Activated CD4-positive, CD25-positive, alpha-beta regulatory T cell treated with anti-CD3 and anti-CD28 coated beads, Interleukin-2, amount 50 U/mL, for 16 hours (primary cell): ENCODE results near the gene DISP2.

Experiments
- DNase-seq: peaks from one replicate; pipeline ENCODE4 v3.0.0-alpha.2; 2020; ENCODE audit warnings: low read depth, low spot score

DISP2 gene

DNA sequence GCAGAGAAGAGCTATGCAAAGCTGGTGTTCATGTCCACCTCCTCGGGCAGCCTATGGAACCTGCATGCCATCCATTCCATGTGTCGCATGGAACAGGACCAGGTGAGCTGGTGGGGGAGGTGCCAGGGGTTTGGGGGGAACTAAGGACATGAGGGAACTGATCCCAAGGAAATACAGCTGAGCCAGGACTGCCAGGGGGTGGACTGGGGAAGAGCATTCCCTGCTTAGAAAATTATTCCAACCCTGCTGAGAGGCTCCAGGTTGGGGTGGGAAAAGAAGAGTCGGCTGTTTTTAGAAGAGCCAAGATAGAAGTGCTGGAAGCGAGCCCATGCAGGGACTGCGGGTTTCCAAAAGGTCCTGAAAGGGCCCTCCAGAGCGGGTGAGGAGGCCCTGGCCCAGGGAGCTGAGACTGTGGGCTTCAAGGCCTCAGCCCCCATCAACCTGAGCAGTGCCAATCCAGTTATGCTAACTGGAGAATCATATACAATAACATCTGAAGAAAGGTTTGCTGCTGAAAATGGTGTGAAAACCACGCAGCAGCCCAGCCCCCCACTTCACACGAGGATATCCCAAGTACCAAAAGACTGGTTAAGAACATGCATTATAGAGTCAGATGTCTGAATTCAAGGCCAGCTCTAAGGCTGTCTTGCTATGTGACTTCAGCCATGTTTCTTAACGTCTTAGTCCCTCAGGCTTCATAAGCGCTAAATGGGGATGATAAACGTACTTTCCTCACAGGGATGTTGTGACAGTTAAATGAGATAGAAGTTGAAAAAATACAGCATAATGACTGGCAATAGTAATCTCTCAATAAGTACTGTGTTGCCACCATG lies 7.8 kb downstream of the DISP2 start:
- DNase-seq: no peak

DNA sequence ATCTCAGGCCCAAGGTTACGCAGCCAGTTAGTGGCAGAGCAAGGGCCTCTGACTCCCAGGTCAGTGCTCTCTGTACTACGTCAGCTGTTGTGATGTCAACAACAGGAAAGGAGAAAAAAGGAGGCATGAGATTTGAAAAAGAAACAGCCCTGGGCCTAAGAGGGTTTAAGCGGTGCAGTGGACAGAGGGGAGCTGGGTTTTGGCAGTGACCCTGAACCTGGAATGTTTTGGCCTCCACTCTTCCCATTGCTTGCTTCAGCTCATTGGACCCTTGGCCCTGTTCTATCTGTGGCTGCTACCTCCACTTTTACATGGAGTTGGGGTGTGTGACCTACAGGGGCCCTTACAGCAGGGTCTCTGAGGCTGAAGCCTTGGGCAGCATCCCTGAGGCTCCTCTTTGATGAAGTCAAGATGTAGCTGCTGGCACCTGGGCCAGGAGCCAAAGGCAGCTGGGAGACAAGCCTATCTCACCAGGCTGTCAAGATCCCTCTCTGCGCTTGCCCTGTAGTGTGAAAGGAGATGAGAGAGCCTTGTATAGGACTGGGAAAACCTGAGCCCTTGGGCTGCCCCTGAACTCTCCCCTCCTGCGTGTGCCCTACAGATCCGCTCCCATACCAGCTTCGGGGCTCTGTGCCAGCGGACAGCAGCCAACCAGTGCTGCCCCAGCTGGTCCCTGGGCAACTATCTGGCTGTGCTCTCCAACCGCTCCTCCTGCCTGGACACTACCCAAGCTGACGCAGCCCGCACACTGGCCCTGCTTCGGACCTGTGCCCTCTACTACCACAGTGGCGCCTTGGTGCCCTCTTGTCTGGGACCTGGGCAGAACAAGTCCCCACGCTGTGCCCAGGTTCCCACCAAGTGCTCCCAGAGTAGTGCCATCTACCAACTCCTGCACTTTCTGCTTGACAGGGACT lies 8.7 kb downstream of the DISP2 start:
- DNase-seq: no peak

DNA sequence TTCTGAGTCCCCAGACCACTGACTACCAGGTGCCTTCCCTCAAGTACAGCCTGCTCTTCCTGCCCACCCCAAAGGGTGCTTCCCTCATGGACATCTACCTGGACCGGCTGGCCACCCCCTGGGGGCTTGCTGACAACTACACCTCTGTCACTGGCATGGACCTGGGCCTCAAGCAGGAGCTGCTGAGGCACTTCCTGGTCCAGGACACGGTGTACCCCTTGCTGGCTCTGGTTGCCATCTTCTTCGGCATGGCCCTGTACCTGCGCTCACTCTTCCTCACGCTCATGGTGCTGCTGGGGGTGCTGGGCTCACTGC lies 9.3 kb downstream of the DISP2 start:
- no peak for DNase-seq

DNA sequence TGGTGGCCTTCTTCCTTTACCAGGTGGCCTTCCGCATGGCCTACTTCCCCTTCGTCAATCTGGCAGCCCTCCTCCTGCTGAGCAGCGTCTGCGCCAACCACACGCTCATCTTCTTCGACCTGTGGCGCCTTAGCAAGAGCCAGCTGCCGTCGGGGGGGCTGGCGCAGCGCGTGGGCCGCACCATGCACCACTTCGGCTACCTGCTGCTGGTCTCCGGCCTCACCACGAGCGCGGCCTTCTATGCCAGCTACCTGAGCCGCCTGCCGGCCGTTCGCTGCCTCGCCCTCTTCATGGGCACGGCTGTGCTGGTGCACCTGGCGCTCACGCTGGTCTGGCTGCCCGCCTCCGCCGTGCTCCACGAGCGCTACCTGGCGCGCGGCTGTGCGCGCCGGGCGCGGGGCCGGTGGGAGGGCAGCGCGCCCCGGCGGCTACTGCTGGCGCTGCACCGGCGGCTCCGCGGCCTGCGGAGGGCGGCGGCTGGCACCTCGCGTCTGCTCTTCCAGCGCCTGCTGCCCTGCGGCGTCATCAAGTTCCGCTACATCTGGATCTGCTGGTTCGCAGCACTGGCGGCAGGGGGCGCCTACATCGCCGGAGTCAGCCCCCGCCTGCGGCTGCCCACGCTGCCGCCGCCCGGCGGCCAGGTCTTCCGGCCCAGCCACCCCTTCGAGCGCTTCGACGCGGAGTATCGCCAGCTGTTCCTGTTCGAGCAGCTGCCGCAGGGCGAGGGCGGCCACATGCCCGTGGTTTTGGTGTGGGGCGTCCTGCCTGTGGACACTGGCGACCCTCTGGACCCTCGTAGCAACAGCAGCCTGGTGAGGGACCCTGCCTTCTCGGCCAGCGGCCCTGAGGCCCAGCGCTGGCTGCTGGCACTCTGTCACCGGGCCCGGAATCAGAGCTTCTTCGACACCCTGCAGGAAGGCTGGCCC lies 9.9 kb downstream of the DISP2 start:
- DNase-seq: peak; percentile 73

DNA sequence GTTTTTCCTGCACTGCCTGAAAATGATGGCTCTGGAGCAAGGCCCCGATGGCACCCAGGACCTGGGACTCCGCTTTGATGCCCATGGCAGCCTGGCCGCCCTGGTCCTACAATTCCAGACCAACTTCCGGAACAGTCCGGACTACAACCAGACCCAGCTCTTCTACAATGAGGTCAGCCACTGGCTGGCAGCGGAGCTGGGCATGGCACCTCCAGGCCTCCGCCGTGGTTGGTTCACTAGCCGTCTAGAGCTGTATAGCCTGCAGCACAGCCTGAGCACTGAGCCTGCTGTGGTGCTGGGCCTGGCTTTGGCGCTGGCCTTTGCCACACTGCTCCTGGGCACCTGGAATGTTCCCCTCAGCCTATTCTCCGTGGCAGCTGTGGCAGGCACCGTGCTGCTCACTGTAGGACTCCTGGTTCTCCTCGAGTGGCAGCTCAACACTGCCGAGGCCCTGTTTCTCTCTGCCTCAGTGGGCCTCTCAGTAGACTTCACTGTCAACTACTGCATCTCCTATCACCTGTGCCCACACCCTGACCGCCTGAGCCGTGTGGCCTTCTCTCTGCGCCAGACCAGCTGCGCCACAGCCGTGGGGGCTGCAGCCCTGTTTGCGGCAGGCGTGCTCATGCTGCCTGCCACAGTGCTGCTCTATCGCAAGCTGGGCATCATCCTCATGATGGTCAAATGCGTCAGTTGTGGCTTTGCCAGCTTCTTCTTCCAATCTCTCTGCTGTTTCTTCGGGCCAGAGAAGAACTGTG lies 10.9 kb downstream of the DISP2 start:
- DNase-seq: no peak

DNA sequence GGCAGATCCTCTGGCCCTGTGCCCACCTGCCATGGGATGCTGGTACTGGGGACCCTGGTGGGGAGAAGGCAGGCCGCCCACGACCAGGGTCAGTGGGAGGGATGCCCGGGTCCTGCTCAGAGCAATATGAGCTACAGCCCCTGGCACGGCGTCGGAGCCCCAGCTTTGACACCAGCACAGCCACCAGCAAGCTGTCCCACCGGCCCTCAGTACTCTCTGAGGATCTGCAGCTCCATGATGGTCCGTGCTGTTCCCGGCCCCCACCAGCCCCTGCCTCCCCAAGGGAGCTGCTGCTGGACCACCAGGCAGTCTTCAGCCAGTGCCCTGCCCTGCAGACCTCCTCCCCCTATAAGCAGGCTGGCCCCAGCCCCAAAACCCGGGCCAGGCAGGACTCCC lies 11.5 kb downstream of the DISP2 start:
- no peak for DNase-seq

DNA sequence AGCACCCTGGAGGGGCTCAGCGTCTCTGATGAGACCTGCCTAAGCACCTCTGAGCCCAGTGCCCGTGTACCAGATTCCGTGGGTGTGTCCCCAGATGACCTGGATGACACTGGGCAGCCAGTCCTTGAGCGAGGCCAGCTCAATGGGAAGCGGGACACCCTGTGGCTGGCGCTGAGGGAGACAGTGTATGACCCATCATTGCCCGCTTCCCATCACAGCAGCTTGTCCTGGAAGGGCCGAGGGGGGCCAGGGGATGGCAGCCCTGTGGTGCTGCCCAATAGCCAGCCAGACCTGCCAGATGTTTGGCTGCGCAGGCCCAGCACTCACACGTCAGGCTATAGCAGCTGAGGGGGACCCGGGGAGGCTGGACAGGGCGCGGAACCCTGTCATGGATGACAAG lies 12.0 kb downstream of the DISP2 start:
- no peak for DNase-seq

DNA sequence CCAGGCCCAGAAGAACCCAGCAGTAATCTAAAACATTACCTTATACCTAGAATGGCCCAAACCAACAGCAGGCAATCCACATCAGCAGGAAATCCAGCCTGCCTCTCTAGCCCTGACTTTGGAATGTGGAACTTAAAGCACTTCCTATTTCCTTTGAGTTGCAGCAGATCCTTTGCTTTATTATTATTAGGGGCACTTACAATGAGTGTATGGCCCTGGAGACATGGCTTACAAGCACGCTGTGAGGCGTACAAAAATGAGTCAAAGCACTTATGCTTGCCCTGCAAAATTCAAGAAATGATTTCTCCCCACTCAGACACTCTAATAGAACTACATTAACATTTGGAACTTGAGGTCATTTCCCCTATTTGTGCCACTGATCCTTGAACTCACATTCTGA lies 15.0 kb downstream of the DISP2 start:
- no peak for DNase-seq

DNA sequence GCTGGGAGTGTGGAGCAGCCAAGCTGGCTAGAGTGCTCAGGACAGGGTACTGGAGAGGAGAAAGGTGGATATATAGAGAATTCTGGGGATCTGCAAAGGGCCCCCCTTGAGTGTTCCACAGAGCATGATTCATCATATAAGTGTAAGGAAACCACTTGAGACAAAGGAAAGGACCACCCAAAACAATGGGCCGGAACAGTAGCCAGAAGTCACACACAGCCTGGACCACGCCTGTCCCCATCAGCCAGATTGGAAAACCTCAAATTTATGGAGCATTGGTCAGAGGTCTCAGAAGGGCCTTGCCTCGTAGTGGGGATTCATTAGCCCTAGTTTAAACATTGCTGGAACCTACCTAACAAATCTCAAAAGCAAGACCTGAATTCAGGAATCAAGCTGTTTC lies 19.6 kb downstream of the DISP2 start:
- no peak for DNase-seq

DNA sequence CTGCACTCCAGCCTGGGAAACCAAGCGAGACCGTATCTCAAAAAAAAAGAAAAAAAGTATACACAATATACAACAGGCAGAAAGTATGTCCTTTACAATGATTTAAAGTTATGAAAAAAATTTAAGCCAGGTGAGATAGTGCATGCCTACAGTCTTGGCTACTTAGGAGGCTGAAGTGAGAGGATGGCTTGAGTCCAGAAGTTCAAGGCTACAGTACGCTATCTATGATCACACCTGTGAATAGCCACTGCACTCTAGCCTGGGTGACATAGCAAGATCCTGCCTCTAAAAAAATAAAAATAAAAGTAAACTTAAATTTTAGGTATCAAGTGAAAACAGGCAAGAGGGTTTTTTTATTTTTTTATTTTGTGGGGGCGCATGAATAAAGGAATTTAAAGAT lies 21.4 kb downstream of the DISP2 start:
- no peak for DNase-seq

DNA sequence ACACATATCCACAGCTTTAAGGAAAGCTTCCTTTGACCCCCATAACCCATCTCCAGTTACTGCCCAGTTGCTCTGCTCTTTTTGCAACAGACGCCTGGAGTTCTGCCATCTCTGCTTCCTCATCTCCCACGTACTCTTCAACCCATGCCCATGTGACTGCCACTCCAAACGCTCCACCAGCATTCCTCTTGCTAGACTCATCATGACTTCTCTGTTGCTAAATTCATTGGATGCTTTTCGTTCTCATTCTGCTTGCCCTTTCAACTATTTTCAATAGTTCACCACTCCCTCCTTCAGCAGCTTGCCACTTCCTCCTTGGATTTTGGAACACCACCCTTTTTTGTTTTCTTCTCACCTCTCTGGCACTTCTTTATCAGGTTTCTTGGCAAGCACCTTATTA lies 21.8 kb downstream of the DISP2 start:
- no peak for DNase-seq

DNA sequence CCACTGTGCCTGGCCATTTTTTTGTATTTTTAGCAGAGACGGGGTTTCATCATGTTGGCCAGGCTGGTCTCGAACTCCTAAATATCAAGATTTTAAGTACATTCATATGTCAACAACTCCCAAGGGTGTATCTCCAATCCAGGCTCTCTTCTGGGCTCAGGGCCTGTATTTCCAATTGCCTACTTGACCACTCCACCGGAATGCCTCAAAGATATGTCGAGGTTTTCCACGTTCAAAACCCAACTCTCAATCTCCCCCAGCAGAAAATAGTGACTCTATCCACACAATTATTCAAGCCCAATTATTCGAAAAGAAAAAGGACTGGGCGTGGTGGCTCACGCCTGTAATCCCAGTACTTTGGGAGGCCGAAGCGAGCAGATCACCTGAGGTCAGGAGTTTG lies 22.6 kb downstream of the DISP2 start:
- no peak for DNase-seq

DNA sequence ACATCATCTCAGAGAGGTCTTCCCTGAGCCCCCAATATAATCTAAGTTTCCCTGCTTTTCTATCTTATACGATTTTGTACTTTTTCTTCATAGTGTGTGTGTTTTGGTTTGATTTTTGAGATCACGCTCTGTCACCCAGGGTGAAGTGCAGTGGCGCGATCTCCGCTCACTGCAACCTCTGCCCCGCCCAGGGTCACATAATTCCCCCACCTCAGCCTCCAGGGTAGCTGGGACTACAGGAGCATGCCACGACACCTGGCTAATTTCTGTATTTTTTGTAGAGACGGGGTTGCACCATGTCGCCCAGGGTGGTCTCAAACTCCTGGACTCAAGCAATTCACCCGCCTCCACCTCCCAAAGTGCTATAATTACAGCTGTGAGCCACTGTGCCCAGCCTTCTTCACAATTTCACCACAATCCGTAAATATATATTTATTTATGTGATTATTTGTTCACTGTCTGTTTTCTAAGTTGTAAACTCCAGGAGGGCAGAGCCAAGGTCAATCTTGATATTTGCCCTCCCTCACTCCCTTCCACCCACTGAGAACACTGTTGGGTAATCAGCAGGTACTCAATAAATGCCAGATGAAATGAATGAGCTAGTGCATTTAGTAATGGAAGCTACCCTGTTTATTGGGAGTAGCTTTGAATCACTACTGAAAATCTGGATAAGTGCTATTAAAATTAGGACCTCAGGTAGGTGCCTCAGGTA lies 24.0 kb downstream of the DISP2 start:
- DNase-seq: no peak

DNA sequence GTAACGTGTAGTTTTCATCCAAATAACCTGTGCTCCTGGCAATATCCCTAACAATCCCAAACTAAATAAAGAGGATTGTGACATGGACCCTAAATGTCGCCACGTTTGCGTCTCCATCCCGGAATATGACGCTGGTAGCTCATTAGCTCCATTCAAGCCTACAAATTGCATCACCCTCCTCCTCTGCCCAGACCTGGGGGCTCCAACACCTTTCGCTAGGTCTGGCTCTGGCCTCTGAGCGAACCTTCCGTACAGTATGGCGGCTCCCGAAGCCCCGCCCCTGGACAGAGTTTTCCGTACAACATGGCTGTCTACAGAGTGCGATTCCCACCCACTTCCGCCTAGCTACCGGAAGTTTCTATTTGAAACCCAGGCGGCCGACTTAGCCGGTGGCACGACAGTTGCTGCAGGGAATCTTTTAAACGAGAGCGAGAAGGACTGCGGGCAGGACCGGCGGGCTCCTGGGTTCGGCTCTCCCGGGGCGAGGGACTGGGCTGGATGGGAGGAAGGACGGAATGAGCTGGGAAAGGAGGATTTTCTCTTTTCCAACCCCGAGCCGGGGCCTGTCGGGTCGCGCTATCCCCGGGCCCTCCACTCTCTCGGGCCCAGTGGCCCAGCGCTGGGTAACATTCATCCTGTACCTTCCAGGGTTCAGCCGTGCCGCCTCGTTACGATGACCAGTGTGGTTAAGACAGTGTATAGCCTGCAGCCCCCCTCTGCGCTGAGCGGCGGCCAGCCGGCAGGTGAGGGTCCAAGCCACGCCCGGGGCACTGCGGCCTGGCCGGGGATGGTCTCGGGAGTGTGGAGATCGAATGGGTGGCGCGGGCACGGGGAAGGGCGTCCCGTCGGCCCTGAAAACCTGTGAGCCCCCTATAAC lies 24.8 kb downstream of the DISP2 start, which contains the start of gene KNSTRN:
KNSTRN (plus strand) TSS at position 142 of the 877 bp plus-strand sequence; CDS start at position 257, 115 bp downstream.
- DNase-seq: peak; percentile 89

DNA sequence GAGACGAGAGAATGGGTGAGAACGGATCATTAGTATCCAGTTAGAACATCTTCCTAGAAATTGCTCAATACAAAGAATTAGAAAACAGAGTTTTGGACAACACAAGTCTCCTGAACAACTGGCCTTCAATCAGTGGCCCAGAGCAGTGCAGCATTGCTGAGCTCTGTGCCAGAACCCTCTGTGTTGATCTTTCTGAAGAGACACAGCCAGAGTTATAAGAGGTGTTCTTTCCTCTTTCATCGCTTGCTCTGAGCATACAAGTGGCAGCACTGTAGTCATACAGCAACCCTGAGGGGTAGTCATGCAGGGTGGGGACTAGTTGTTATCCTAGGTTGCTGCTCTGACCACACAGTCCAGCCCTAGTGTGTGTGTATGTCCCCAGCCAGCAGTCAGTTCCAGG lies 28.5 kb downstream of the DISP2 start:
- DNase-seq: no peak

DNA sequence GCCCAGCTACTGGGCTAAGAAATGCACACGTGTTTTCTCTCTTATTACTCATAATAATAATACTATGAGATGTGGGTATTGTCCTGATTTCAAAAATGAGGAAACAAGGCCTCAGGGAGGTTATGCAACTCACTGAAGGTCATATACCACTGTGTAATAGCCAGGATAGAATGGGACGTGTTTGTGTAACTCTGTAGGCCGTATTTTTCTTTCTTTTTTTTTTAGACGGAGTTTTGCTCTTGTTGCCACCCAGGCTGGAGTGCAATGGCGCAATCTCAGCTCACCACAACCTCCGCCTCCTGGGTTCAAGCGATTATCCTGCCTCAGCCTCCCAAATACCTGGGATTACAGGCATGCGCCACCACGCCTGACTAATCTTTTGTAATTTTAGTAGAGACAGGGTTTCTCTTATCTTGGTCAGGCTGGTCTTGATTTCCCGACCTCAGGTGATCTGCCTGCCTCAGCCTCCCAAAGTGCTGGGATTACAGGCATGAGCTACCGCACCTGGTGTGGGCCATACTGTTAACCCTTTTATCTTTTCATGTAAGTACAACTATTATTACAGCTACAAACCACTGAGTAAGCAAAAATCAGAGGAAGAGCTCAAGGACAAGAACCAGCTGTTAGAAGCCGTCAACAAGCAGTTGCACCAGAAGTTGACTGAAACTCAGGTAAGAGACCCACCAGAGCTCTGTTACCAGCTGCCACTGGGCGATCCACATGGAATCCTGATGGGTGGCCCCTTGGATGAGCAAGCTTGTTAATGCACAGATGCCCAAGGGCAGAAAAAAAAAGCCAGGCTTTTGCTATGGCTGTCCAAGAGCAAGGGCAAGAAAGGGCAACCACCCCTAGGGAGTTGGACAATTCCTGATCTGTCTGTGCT lies 31.2 kb downstream of the DISP2 start:
- no peak for DNase-seq

DNA sequence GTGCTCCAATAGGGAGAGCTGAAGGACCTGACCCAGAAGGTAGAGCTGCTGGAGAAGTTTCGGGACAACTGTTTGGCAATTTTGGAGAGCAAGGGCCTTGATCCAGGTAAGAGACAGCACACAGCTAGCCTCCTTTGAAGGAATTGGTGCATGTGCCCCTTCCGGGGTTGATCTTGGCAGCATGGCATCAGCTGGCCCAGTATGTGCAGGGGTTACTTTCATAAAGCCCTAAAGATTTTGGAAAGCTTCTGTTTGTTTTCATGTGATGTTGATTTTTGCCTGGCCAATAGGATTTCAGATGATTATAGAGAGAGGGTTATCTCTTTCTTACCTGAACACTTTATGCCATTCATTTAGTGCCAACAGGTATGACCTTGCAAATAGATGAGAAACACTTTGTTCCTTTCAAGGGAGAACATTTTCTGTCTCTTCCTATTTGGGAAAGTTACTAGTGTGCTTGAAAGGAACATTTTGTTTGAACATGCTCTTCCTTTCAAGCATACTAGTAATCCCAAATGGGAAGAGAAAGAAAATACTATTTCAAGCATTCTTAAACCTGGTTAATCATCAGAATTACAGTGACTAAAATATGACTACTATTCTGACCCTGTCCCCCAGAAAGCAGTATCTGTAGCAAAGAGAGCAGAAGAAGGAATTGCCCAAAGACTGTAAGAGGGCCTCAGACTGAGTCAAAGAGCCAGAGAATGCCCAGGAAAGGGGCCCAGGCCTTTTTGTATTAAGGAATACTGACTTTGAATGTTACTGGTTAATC lies 32.0 kb downstream of the DISP2 start:
- no peak for DNase-seq
